ENCODE results near the gene SMIM31. TPM values are rescaled to one million over a fixed set of nuclear protein-coding genes. Genes with fewer than 3 reads are reported as not detected.

The SMIM31 gene
- total RNA-seq: not detected

GRCh38 chr4:164753873-164754488 is at the start of gene SMIM31:
SMIM31 (plus strand) TSS chr4:164754131; CDS start chr4:164770444, 16,313 bp downstream.
- peaks cover 3% of the 10 kb centered on the region for H3K27me3 Mint-ChIP-seq (ENCODE audit: low read depth)
- no peak within 1 kb of the TSS for H3K4me3 Mint-ChIP-seq
- ATAC-seq (no peak), DNase-seq (no peak)
- no peaks in the 10 kb centered on the region for H3K4me1 Mint-ChIP-seq (ENCODE audit: low read depth)
- H3K9me3 Mint-ChIP-seq: peaks cover 13% of the 10 kb centered on the region
- H3K36me3 Mint-ChIP-seq (ENCODE audit: insufficient read depth): no peaks in the 10 kb centered on the region

GRCh38 chr4:164706675-164707074 is 47.3 kb upstream of the SMIM31 start:
- no peaks in the 10 kb centered on the region for H3K36me3 Mint-ChIP-seq (ENCODE audit: insufficient read depth)
- H3K4me1 Mint-ChIP-seq (ENCODE audit: low read depth): no peaks in the 10 kb centered on the region
- H3K4me3 Mint-ChIP-seq: no peak overlapping the region
- ATAC-seq (no peak), DNase-seq (no peak)
- H3K27me3 Mint-ChIP-seq (ENCODE audit: low read depth): peaks cover 5% of the 10 kb centered on the region
- no peaks in the 10 kb centered on the region for H3K9me3 Mint-ChIP-seq

- H3K27me3 Mint-ChIP-seq (ENCODE audit: low read depth): peaks cover 3% of the 10 kb centered on the region
- DNase-seq (no peak), ATAC-seq (no peak)
- no peak overlapping the region for H3K4me3 Mint-ChIP-seq
- no peaks in the 10 kb centered on the region for H3K4me1 Mint-ChIP-seq (ENCODE audit: low read depth)
- H3K36me3 Mint-ChIP-seq (ENCODE audit: insufficient read depth): no peaks in the 10 kb centered on the region
- no peaks in the 10 kb centered on the region for H3K9me3 Mint-ChIP-seq
Measured at GRCh38 chr4:164716901-164717300, 37.0 kb upstream of the SMIM31 start.

- DNase-seq (no peak), ATAC-seq (no peak)
- Mint-ChIP-seq H3K4me1 (ENCODE audit: low read depth) (no peaks in the 10 kb centered on the region), H3K4me3 (no peak overlapping the region), H3K36me3 (ENCODE audit: insufficient read depth) (no peaks in the 10 kb centered on the region), H3K27me3 (ENCODE audit: low read depth) (peaks cover 3% of the 10 kb centered on the region), H3K9me3 (no peaks in the 10 kb centered on the region)
Measured at GRCh38 chr4:164718827-164719226, 35.1 kb upstream of the SMIM31 start.

GRCh38 chr4:164725066-164725465 is 28.9 kb upstream of the SMIM31 start:
- Mint-ChIP-seq H3K4me1 (ENCODE audit: low read depth) (peaks cover 6% of the 10 kb centered on the region), H3K9me3 (no peaks in the 10 kb centered on the region), H3K27me3 (ENCODE audit: low read depth) (peaks cover 4% of the 10 kb centered on the region), H3K36me3 (ENCODE audit: insufficient read depth) (no peaks in the 10 kb centered on the region), H3K4me3 (no peak overlapping the region)
- DNase-seq (no peak), ATAC-seq (no peak)

- H3K27me3 Mint-ChIP-seq (ENCODE audit: low read depth): peaks cover 2% of the 10 kb centered on the region
Measured at GRCh38 chr4:164730705-164731393, 23.1 kb upstream of the SMIM31 start.

GRCh38 chr4:164731827-164732474 is 22.0 kb upstream of the SMIM31 start:
- Mint-ChIP-seq H3K4me1 (ENCODE audit: low read depth) (no peaks in the 10 kb centered on the region), H3K36me3 (ENCODE audit: insufficient read depth) (no peaks in the 10 kb centered on the region), H3K27me3 (ENCODE audit: low read depth) (peaks cover 2% of the 10 kb centered on the region), H3K9me3 (no peaks in the 10 kb centered on the region), H3K4me3 (no peak overlapping the region)
- peak; percentile 14 for DNase-seq
- ATAC-seq: peak in 1 of 2 donors; percentile 58

More at GRCh38 chr4:164730705-164731393, 23.1 kb upstream of the SMIM31 start:
- Mint-ChIP-seq H3K4me3 (no peak overlapping the region), H3K9me3 (no peaks in the 10 kb centered on the region), H3K4me1 (ENCODE audit: low read depth) (no peaks in the 10 kb centered on the region), H3K36me3 (ENCODE audit: insufficient read depth) (no peaks in the 10 kb centered on the region)
- DNase-seq (no peak), ATAC-seq (no peak)

- ATAC-seq (no peak), DNase-seq (no peak)
- Mint-ChIP-seq H3K36me3 (ENCODE audit: insufficient read depth) (no peaks in the 10 kb centered on the region), H3K4me3 (no peak overlapping the region), H3K4me1 (ENCODE audit: low read depth) (no peaks in the 10 kb centered on the region), H3K27me3 (ENCODE audit: low read depth) (peaks cover 2% of the 10 kb centered on the region), H3K9me3 (no peaks in the 10 kb centered on the region)
Measured at GRCh38 chr4:164734484-164734883, 19.4 kb upstream of the SMIM31 start.

GRCh38 chr4:164748375-164748774 is 5.6 kb upstream of the SMIM31 start:
- ATAC-seq: no peak
- Mint-ChIP-seq H3K4me3 (no peak overlapping the region), H3K36me3 (ENCODE audit: insufficient read depth) (no peaks in the 10 kb centered on the region), H3K27me3 (ENCODE audit: low read depth) (peaks cover 4% of the 10 kb centered on the region), H3K9me3 (peaks cover 13% of the 10 kb centered on the region), H3K4me1 (ENCODE audit: low read depth) (no peaks in the 10 kb centered on the region)
- no peak for DNase-seq

GRCh38 chr4:164755432-164755831 is 1.5 kb downstream of the SMIM31 start:
- Mint-ChIP-seq H3K36me3 (ENCODE audit: insufficient read depth) (no peaks in the 10 kb centered on the region), H3K27me3 (ENCODE audit: low read depth) (peaks cover 6% of the 10 kb centered on the region), H3K4me3 (no peak overlapping the region), H3K4me1 (ENCODE audit: low read depth) (no peaks in the 10 kb centered on the region), H3K9me3 (peaks cover 13% of the 10 kb centered on the region)
- no peak for DNase-seq
- no peak for ATAC-seq

- H3K4me1 Mint-ChIP-seq (ENCODE audit: low read depth): no peaks in the 10 kb centered on the region
- peaks cover 6% of the 10 kb centered on the region for H3K27me3 Mint-ChIP-seq (ENCODE audit: low read depth)
- peaks cover 13% of the 10 kb centered on the region for H3K9me3 Mint-ChIP-seq
- H3K4me3 Mint-ChIP-seq: no peak overlapping the region
- DNase-seq: no peak
- no peak for ATAC-seq
- H3K36me3 Mint-ChIP-seq (ENCODE audit: insufficient read depth): no peaks in the 10 kb centered on the region
Measured at GRCh38 chr4:164756686-164757085, 2.8 kb downstream of the SMIM31 start.

- Mint-ChIP-seq H3K36me3 (ENCODE audit: insufficient read depth) (no peaks in the 10 kb centered on the region), H3K4me3 (no peak overlapping the region), H3K27me3 (ENCODE audit: low read depth) (peaks cover 18% of the 10 kb centered on the region), H3K9me3 (no peaks in the 10 kb centered on the region), H3K4me1 (ENCODE audit: low read depth) (no peaks in the 10 kb centered on the region)
- ATAC-seq (no peak), DNase-seq (no peak)
Measured at GRCh38 chr4:164761241-164761640, 7.3 kb downstream of the SMIM31 start.

- Mint-ChIP-seq H3K36me3 (ENCODE audit: insufficient read depth) (no peaks in the 10 kb centered on the region), H3K4me1 (ENCODE audit: low read depth) (no peaks in the 10 kb centered on the region), H3K4me3 (no peak overlapping the region), H3K27me3 (ENCODE audit: low read depth) (peaks cover 20% of the 10 kb centered on the region), H3K9me3 (no peaks in the 10 kb centered on the region)
- ATAC-seq (no peak), DNase-seq (no peak)
Measured at GRCh38 chr4:164761746-164762275, 7.9 kb downstream of the SMIM31 start.

GRCh38 chr4:164765096-164765495 is 11.2 kb downstream of the SMIM31 start:
- no peak for ATAC-seq
- Mint-ChIP-seq H3K4me1 (ENCODE audit: low read depth) (no peaks in the 10 kb centered on the region), H3K36me3 (ENCODE audit: insufficient read depth) (no peaks in the 10 kb centered on the region), H3K27me3 (ENCODE audit: low read depth) (peaks cover 21% of the 10 kb centered on the region), H3K4me3 (no peak overlapping the region), H3K9me3 (no peaks in the 10 kb centered on the region)
- DNase-seq: no peak

Measured in activated T-cell treated with anti-CD3 and anti-CD28 coated beads, Interleukin-2, amount 50 U/mL, for 4 hours (primary cell).